SK-N-SH (cell line): ENCODE data around the gene CARMIL3. TPM values are rescaled to one million over a fixed set of nuclear protein-coding genes. Genes with fewer than 3 reads are reported as not detected.

Experiments used
- CTCF ChIA-PET: fragments of 300-600, 350-600 bp; formaldehyde crosslinking; extraction: SDS; loops from one replicate; lab custom pipeline; 2021; lab: Yijun Ruan, JAX
- POLR2A ChIA-PET: fragments of 350-600 bp; sonication (Branson Sonifier 250); formaldehyde crosslinking; extraction: SDS; loops from one replicate; lab custom pipeline; 2020; ENCODE audit warnings: antibody characterized with exemption, inconsistent platforms; lab: Yijun Ruan, JAX
- DNase-seq: peaks from one replicate; pipeline ENCODE4 v3.0.0; 2012
- H2AFZ ChIP-seq: fragments of 200-600 bp; sonication (generic); 2 replicates; pipeline ENCODE4 v1.8.1; 2016; ENCODE audit warnings: antibody characterized with exemption, mild to moderate bottlenecking, low read depth
- H3F3A ChIP-seq: fragments of 200-600 bp; sonication (generic); replicated peaks from 2 replicates; pipeline ENCODE3; 2016; ENCODE audit warnings: antibody characterized with exemption, mild to moderate bottlenecking; ENCODE audit not compliant: insufficient read depth
- H3K27ac ChIP-seq, 2 experiments: fragments of 200-500 bp in 1 of 2; fragments of 200-600 bp in 1 of 2; sonication (Bioruptor generic) in 1 of 2; sonication (generic), shearing (Covaris generic) in 1 of 2; 2 replicates each; pipeline versions ENCODE4 v1.5.1 to v1.6.1; 2014 to 2016; ENCODE audit warnings: low read depth in 2 of 2, inconsistent platforms in 1 of 2, low read length in 1 of 2, mild to moderate bottlenecking in 1 of 2, mixed read lengths in 1 of 2
- H3K27me3 ChIP-seq: fragments of 200-600 bp; sonication (generic), shearing (Covaris generic); 2 replicates; pipeline ENCODE4 v1.6.1; 2016; ENCODE audit warnings: mixed run types; ENCODE audit not compliant: insufficient read depth
- H3K36me3 ChIP-seq, 2 experiments: fragments of 200-500 bp in 1 of 2; fragments of 200-600 bp in 1 of 2; sonication (Bioruptor generic) in 1 of 2; sonication (generic) in 1 of 2; replicated peaks in 1 of 2; 2 replicates each; pipeline versions ENCODE3 to v1.5.1; 2014 to 2016; ENCODE audit warnings: low read length in 1 of 2, mild to moderate bottlenecking in 1 of 2; ENCODE audit not compliant: insufficient read depth in 2 of 2, control insufficient read depth in 1 of 2
- H3K4me1 ChIP-seq, 2 experiments: fragments of 200-500 bp in 1 of 2; fragments of 200-600 bp in 1 of 2; sonication (Bioruptor generic) in 1 of 2; sonication (generic), shearing (Covaris generic) in 1 of 2; 2 replicates each; pipeline versions ENCODE4 v1.5.1 to v1.6.1; 2014 to 2016; ENCODE audit warnings: low read depth in 1 of 2, low read length in 1 of 2, mixed run types in 1 of 2; ENCODE audit not compliant: insufficient read depth in 2 of 2, control insufficient read depth in 1 of 2
- H3K4me2 ChIP-seq: fragments of 200-600 bp; sonication (generic), shearing (Covaris generic); 2 replicates; pipeline ENCODE4 v1.6.1; 2017; ENCODE audit warnings: mixed run types
- H3K4me3 ChIP-seq, 2 experiments: fragments of 200-500 bp in 1 of 2; fragments of 200-600 bp in 1 of 2; sonication (Bioruptor generic) in 1 of 2; sonication (generic), shearing (Covaris generic) in 1 of 2; 2 replicates each; pipeline versions ENCODE4 v1.5.1 to v1.8.1; 2014 to 2016; ENCODE audit warnings: low read depth in 2 of 2, inconsistent platforms in 1 of 2, low read length in 1 of 2, mild to moderate bottlenecking in 1 of 2, mixed read lengths in 1 of 2, moderate library complexity in 1 of 2
- H3K79me2 ChIP-seq: fragments of 200-600 bp; sonication (generic); 2 replicates; pipeline ENCODE4 v1.8.1; 2017; ENCODE audit warnings: mild to moderate bottlenecking; ENCODE audit not compliant: insufficient read depth
- H3K9ac ChIP-seq: fragments of 200-600 bp; sonication (generic); 2 replicates; pipeline ENCODE4 v1.6.1; 2017; ENCODE audit warnings: mixed run types
- H3K9me2 ChIP-seq: fragments of 200-600 bp; sonication (generic); 2 replicates; pipeline ENCODE4 v1.6.1; 2017; ENCODE audit warnings: mixed run types
- H3K9me3 ChIP-seq: fragments of 200-600 bp; sonication (generic); 2 replicates; pipeline ENCODE4 v1.6.1; 2017; ENCODE audit warnings: mixed run types, mild to moderate bottlenecking, moderate library complexity
- H4K20me1 ChIP-seq: fragments of 200-600 bp; sonication (generic); 2 replicates; pipeline ENCODE4 v1.6.1; 2017; ENCODE audit warnings: mild to moderate bottlenecking, mixed run types; ENCODE audit not compliant: insufficient read depth
- CHD2 ChIP-seq: fragments of 150-350 bp; IDR thresholded peaks from 2 replicates; pipeline ENCODE4 v1.6.1; 2018; ENCODE audit warnings: low read length; ENCODE audit not compliant: partially characterized antibody
- CTCF ChIP-seq: fragments of 200-600 bp; sonication (generic); IDR thresholded peaks from 2 replicates; pipeline ENCODE4 v1.6.1; 2017; ENCODE audit warnings: antibody characterized with exemption, mild to moderate bottlenecking, moderate library complexity
- EZH2phosphoT487 ChIP-seq: fragments of 200-600 bp; sonication (generic); IDR thresholded peaks from 2 replicates; pipeline ENCODE4 v1.6.1; 2017; ENCODE audit warnings: low read depth, mixed run types, mild to moderate bottlenecking, antibody characterized with exemption, moderate library complexity, borderline replicate concordance
- FOSL2 ChIP-seq: IDR thresholded peaks from 2 replicates; pipeline ENCODE4 v1.4.0; 2012; ENCODE audit warnings: low read depth, mild to moderate bottlenecking, moderate library complexity, borderline replicate concordance
- MXI1 ChIP-seq: IDR thresholded peaks from 2 replicates; pipeline ENCODE4 v1.6.1; 2012; ENCODE audit warnings: mild to moderate bottlenecking, low read depth, low read length, improper control_type of control experiment
- REST ChIP-seq: IDR thresholded peaks from 2 replicates; pipeline ENCODE4 v1.6.1; 2012; ENCODE audit warnings: mild to moderate bottlenecking, low read depth, low read length, moderate library complexity
- RXRA ChIP-seq: IDR thresholded peaks from 2 replicates; pipeline ENCODE4 v1.4.0; 2012; ENCODE audit warnings: low read depth, mild to moderate bottlenecking, borderline replicate concordance
- SIN3A ChIP-seq: IDR thresholded peaks from 2 replicates; pipeline ENCODE4 v1.6.1; 2012; ENCODE audit warnings: low read depth, mild to moderate bottlenecking, low read length, moderate library complexity, borderline replicate concordance
- TCF12 ChIP-seq: IDR thresholded peaks from 2 replicates; pipeline ENCODE4 v1.4.0; 2012
- USF2 ChIP-seq: fragments of 150-350 bp; IDR thresholded peaks from 2 replicates; pipeline ENCODE4 v1.6.1; 2017; ENCODE audit warnings: antibody characterized with exemption, low read length, low read depth, borderline replicate concordance
- YY1 ChIP-seq: IDR thresholded peaks from 2 replicates; pipeline ENCODE4 v1.4.0; 2012; ENCODE audit warnings: low read depth, mild to moderate bottlenecking
- ZBTB33 ChIP-seq: IDR thresholded peaks from 2 replicates; pipeline ENCODE4 v1.4.0; 2012; ENCODE audit warnings: low read depth, borderline replicate concordance
- WGBS: methylation state at CpG from one replicate; pipeline ENCODE4 v1.1.6; 2017; ENCODE audit warnings: low lambda C conversion rate; 5-methylcytosine and 5-hydroxymethylcytosine counted together
- polyA plus RNA-seq, 3 experiments: library from polyadenylated mRNA; depleted of rRNA; stranded (reverse); fragments of >200 nt; gene quantifications; 2 replicates each; pipeline ENCODE4 v1.2.3, GENCODE V29; 2012

CARMIL3 gene
- polyA plus RNA-seq, 1 of the 3 experiments (the other 2 are of a cell fraction), result 0.43 TPM

- Histone ChIP-seq H3K9me3 (no peaks in the 10 kb centered on the region), H3K4me3 (no peak overlapping the region), H3K9me2 (no peaks in the 10 kb centered on the region), H3F3A (no peaks in the 10 kb centered on the region), H3K36me3 (no peaks in the 10 kb centered on the region), H3K79me2 (no peaks in the 10 kb centered on the region), H3K27ac (no peak overlapping the region), H3K9ac (no peak overlapping the region), H2AFZ (no peak overlapping the region), H3K27me3 (no peaks in the 10 kb centered on the region; the same call in 1 of the 2 replicates)
- ChIA-PET POLR2A (no interaction called here), CTCF (interaction anchor here (1.2 to 42.8 kb wide), 3 partner anchors 9 to 24 kb away, joined by 4 to 1159 read pairs (median 284); partner anchors contain the start of gene PCK2)
- TF ChIP-seq RXRA, result no peak
- no peak for TF ChIP-seq MXI1
- no peak for TF ChIP-seq TCF12
- no peak for TF ChIP-seq CTCF
- TF ChIP-seq ZBTB33, result no peak
- TF ChIP-seq SIN3A, result no peak
- no peak for TF ChIP-seq REST
- no peak for TF ChIP-seq USF2
- TF ChIP-seq YY1, result no peak
- no peak for TF ChIP-seq EZH2phosphoT487
- no peak for TF ChIP-seq CHD2
- no peak for TF ChIP-seq FOSL2
- TF ChIP-seq, all 33 proteins: peak for 0
- 68% methylated on average over 10 of the region's 11 CpGs for WGBS
- no peaks in the 10 kb centered on the region for H4K20me1 ChIP-seq
- peaks cover 0 to 21% of the 10 kb centered on the region in 2 experiments; a peak in 1 of 4 replicates for H3K4me1 ChIP-seq
- H3K4me2 ChIP-seq, result no peak overlapping the region
- no peak for DNase-seq
These were observed 23.9 kb downstream of the CARMIL3 start for GRCh38 chr14:24075485-24076301.
